Stimulated activated CD8-positive, alpha-beta memory T cell treated with anti-CD3 and anti-CD28 coated beads, Interleukin-4, amount 100 ng/mL, for 4 hours (primary cell): ENCODE data around the gene GRIN3B.
"Not testable (repeated sequence)": the region's sequence is repeated elsewhere in the genome, so short reads cannot be mapped to it uniquely, and the experiment has no call there.

Source experiments
- DNase-seq, 2 donors: peaks; one replicate each; pipeline ENCODE4 v3.0.0-alpha.2; 2020; ENCODE audit warnings: low read depth in 2 of 2, low spot score in 1 of 2

GRIN3B gene

GRCh38 chr19:1018932-1019615 lies 18.9 kb downstream of the GRIN3B start:
- no peak for DNase-seq

DNA sequence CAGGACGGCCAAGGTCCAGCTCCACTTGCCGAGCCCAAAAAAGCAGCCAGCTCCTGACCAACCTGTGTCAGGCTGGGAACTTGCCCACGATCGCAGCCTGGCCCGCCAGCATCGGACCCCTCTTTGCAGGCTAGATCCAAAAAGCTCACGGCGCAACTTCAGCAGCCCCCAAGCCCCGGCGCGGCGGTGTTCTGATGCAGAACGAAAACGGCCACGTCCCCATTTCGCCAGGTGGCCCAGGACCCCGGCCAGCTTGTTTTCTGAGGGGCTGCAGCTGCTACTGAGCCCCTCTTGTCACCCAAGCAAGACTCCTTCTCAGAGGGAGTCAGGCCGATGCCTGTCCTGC lies 19.4 kb downstream of the GRIN3B start:
- no peak for DNase-seq

- no peak for DNase-seq
Observed at GRCh38 chr19:1019980-1020867, 20.0 kb downstream of the GRIN3B start.

DNA sequence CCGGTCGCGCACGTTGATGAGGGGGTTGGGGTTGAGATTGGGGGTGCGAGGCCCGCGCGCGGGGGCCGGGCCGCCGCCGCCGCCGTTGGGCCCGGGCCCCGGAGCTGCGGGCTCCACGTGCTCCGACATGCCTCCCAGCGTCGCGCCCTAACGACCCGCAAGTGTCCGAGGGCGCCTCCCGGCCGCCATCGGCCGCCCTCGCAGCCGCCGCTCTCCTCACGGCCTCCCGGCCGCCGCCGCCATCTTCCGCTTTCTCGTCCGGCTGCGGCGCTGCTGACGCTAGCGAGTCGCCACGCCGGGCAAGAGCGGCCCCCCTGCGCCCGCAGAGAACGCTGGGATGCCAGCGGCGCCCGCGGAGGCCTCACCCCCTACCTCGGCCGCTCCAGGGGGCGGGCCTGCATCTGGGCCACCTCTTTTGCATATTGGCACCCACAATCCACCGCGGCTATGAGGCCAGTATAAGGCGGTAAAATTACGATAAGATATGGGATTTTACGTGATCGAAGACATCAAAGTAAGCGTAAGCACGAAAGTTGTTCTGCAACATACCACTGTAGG lies 20.7 kb downstream of the GRIN3B start, which contains the start of gene TMEM259:
TMEM259 (minus strand) TSS at position 256 of the 558 bp plus-strand sequence; CDS start at position 129, 127 bp downstream.
- peak; percentile 93 to 97 for DNase-seq

DNA sequence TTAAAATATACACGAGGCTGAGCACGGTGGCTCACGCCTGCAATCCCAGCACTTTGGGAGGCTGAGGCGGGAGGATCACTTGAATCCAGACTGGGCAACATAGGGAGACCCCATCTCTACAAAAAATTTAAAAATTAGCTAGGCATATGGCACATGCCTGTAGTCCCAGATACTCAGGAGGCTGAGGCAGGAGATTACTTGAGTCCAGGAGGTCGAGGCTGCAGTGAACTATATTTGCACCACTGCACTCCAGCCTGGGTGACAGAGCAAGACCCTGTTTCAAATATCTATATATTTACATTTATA lies 23.6 kb downstream of the GRIN3B start:
- DNase-seq: not testable (repeated sequence)

DNA sequence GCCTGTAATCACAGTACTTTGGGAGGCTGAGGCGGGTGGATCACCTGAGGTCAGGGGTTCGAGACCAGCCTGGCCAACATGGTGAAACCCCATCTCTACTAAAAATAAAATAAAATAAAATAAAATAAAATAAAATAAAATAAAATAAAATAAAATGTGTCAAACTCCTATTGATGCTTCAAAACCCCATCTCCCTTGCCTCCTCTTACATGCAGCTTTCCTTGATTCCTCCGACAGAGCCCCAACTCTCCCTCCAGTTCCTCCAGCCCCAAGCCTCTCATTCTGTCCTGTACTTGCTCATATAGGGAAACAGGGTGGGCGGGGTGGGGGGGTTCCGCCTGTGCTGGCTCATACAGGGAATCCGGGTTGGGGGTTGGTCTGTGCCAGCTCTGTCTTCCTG lies 24.9 kb downstream of the GRIN3B start:
- DNase-seq: not testable (repeated sequence)

- DNase-seq: no peak
Observed at GRCh38 chr19:1025960-1026782, 26.0 kb downstream of the GRIN3B start, which contains the start of gene CNN2. TSS of gene CNN2 (plus strand) at chr19:1026608. CDS start at chr19:1026662, 54 bp downstream.

- no peak for DNase-seq
Observed at GRCh38 chr19:1026783-1027649, 26.8 kb downstream of the GRIN3B start.

DNA sequence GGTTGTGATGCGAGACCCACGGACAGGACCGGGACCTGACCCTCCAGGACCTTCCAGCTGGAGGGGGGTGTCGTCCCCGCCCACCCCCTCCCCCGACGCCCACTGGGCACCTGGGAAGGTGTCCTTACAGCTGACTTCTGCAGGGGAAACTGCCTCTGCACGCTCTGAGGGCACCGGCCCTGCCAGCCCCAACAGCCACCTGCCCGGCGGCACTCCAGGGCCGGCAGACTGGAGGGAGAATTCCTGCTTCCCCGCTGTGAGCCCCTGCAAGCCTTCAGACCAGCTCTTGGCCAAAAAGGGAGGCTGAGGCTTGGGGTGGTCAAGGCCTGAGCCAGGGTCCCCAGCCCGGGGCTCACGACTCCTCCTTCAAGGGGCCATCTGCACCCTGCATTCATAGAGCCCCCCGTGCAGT lies 27.4 kb downstream of the GRIN3B start:
- DNase-seq: no peak

GRCh38 chr19:1028062-1028926 lies 28.1 kb downstream of the GRIN3B start:
- no peak for DNase-seq

DNA sequence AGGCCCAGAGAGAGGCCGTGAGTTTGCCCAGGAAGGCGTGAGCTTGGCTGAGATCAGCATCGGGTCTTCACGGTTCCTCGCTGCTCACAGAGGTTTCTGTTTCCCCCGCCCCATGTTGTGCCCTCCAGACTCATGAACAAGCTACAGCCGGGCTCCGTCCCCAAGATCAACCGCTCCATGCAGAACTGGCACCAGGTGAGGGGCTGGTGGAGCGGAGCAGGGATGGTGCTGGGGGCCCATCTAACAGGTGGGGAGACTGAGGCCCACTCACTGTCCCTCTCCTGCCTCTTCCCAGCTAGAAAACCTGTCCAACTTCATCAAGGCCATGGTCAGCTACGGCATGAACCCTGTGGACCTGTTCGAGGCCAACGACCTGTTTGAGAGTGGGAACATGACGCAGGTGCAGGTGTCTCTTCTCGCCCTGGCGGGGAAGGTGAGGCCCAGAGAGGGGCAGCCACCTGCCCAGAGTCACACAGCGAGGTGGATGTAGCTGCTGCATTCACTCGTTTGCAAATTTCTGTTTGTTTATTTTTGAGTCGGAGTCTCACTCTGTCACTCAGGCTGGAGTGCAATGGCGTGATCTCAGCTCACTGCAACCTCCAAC lies 32.1 kb downstream of the GRIN3B start:
- no peak for DNase-seq

DNA sequence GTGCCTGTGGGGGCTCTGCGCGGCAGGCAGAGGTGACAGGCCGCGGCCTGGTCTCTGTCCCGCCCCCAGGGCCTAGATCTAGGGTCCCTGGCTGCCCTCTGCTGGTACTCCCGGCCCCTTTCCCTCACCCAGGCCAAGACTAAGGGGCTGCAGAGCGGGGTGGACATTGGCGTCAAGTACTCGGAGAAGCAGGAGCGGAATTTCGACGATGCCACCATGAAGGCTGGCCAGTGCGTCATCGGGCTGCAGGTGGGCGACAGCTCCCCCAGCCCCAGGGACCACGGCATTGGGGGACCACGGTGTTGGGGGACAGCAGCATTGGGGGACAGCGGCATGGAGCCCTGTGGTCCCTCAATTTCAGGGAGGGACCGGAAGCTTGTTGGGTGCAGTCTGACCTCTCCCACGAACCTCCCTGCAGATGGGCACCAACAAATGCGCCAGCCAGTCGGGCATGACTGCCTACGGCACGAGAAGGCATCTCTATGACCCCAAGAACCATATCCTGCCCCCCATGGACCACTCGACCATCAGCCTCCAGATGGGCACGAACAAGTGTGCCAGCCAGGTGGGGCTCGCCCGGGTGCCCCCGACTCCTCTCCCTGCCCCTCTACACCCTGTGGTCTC lies 35.9 kb downstream of the GRIN3B start:
- no peak for DNase-seq

- no peak for DNase-seq
Observed at GRCh38 chr19:1037621-1038064, 37.4 kb downstream of the GRIN3B start.

GRCh38 chr19:1038978-1039645 lies 38.9 kb downstream of the GRIN3B start:
- DNase-seq: no peak

- peak; percentile 97 to 99 for DNase-seq
Observed at GRCh38 chr19:1039646-1040475, 39.6 kb downstream of the GRIN3B start, which contains the start of gene ABCA7. TSS of gene ABCA7 (plus strand) at chr19:1040107. CDS start at chr19:1041362, 1,255 bp downstream.

DNA sequence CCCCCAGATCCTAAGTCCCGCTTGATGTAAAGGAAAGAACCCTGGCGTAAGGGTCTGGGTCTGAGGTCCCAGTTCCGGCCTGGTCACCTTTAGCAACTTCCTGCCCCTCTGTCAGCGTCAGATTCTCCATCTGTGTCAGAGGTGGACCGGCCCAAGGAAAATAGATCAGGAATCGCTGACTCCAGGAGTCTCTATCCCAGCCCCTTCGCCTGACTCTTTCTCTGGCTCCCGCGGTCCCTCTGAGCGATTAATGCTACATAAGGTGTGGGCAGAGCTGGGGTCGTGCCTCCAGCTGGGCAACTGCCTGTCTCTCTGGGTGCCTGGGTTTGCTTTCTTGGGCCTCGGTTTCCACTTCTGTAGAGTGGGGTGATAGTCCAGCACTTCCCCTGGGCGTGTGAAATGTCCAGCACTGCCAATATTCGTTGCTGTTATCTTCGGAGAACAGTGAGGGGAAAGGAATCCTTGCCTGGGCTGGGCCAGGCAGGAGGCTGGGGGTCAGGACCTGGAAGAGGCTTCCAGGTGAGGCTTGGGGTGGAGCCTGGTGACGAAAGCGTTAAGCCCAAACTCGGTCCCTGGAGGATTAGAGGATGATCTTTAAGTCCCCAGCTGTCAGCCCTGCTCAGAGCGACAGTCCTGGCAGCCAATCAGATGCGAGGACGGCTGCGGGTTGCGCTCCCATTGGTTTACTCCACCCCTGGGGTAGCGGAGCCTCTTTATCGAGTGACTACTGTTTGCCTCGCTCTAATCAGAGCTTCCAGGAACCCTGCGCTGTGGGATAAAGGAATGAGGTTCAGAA lies 40.5 kb downstream of the GRIN3B start:
- peak; percentile 72 to 81 for DNase-seq
